OCI-LY3 (cell line): ENCODE measurements around the gene HOXD3.
A peak's percentile ranks its signal among the peaks of the same experiment; 100 is the strongest.

Experiments
- H2AFZ ChIP-seq: fragments of 200-600, 300-600 bp; shearing (Covaris generic); 2 replicates; pipeline ENCODE4 v1.6.0; 2014; ENCODE audit warnings: antibody characterized with exemption, low read depth, low read length
- H3K27ac ChIP-seq: fragments of 200-600, 300-600 bp; sonication (generic); 2 replicates; pipeline ENCODE4 v1.5.1; 2014; ENCODE audit warnings: mild to moderate bottlenecking, low read length, moderate library complexity, mixed read lengths
- H3K27me3 ChIP-seq: fragments of 200-600, 300-600 bp; sonication (generic); 2 replicates; pipeline ENCODE4 v1.6.1; 2014; ENCODE audit warnings: low read depth, low read length, mixed read lengths
- H3K36me3 ChIP-seq: fragments of 200-600, 300-600 bp; sonication (generic); replicated peaks from 2 replicates; pipeline ENCODE3; 2014; ENCODE audit warnings: low read depth, low read length, mixed read lengths
- H3K4me1 ChIP-seq: fragments of 300-600, 200-600 bp; sonication (generic); 2 replicates; pipeline ENCODE4 v1.6.1; 2014; ENCODE audit warnings: low read length, mixed read lengths
- H3K4me2 ChIP-seq: fragments of 200-600, 300-600 bp; sonication (generic); 2 replicates; pipeline ENCODE4 v1.6.1; 2014; ENCODE audit warnings: low read length, mixed read lengths
- H3K4me3 ChIP-seq: fragments of 300-600, 200-600 bp; sonication (generic); 2 replicates; pipeline ENCODE4 v1.5.1; 2014; ENCODE audit warnings: antibody characterized with exemption, mild to moderate bottlenecking, low read length, moderate library complexity
- H3K79me2 ChIP-seq: fragments of 300-600, 200-600 bp; shearing (Covaris generic); 2 replicates; pipeline ENCODE4 v1.6.1; 2014; ENCODE audit warnings: mild to moderate bottlenecking, low read length, mixed read lengths
- H3K9ac ChIP-seq: fragments of 300-600, 200-600 bp; shearing (Covaris generic); 2 replicates; pipeline ENCODE4 v1.6.0; 2014; ENCODE audit warnings: mild to moderate bottlenecking, low read length, moderate library complexity
- H3K9me3 ChIP-seq: fragments of 200-600, 300-600 bp; shearing (Covaris generic); 2 replicates; pipeline ENCODE4 v1.6.1; 2014; ENCODE audit warnings: low read length, mixed read lengths; ENCODE audit not compliant: insufficient read depth
- H4K20me1 ChIP-seq: fragments of 200-600, 300-600 bp; sonication (generic); 2 replicates; pipeline ENCODE4 v1.6.1; 2016; ENCODE audit warnings: low read length, mixed read lengths; ENCODE audit not compliant: insufficient read depth
- CTCF ChIP-seq: fragments of 200-600, 300-600 bp; sonication (generic); IDR thresholded peaks from 2 replicates; pipeline ENCODE4 v1.5.1; 2014; ENCODE audit warnings: antibody characterized with exemption, low read length, low read depth
- EZH2phosphoT487 ChIP-seq: fragments of 200-600 bp; shearing (Covaris generic); IDR thresholded peaks from 2 replicates; pipeline ENCODE4 v1.6.1; 2018; ENCODE audit warnings: antibody characterized with exemption, mixed run types, low read depth

The HOXD3 gene

DNA sequence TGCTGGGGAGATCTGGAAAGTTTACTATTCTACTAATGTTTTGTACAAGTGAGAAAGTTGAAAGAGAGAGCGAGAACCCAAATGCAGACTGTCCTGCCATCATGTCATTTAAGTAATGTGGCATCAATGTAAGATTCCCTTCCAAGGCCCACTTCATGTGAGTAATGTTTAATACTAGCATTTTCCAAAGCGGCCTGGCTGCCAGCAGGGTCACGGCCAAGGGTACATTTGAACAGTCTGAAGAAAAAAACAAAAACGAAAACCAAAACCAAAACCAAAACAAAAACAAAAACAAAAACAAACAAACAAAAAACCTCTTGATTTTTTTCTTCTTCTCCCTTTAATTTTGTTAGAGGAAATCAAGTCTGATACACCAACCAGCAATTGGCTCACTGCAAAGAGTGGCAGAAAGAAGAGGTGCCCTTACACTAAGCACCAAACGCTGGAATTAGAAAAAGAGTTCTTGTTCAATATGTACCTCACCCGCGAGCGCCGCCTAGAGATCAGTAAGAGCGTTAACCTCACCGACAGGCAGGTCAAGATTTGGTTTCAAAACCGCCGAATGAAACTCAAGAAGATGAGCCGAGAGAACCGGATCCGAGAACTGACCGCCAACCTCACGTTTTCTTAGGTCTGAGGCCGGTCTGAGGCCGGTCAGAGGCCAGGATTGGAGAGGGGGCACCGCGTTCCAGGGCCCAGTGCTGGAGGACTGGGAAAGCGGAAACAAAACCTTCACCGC lies 38.3 kb upstream of the HOXD3 start:
- Histone ChIP-seq H3K4me3 (no peak overlapping the region), H3K27me3 (no peaks in the 10 kb centered on the region), H3K27ac (no peak overlapping the region), H3K9ac (no peak overlapping the region), H3K36me3 (no peaks in the 10 kb centered on the region), H3K4me1 (no peaks in the 10 kb centered on the region), H3K9me3 (no peaks in the 10 kb centered on the region), H2AFZ (no peak overlapping the region), H4K20me1 (no peaks in the 10 kb centered on the region), H3K4me2 (no peak overlapping the region), H3K79me2 (no peaks in the 10 kb centered on the region)
- TF ChIP-seq EZH2phosphoT487 (no peak), CTCF (peak; percentile 22; the same call in 1 of the 2 replicates)

- Histone ChIP-seq H3K4me2 (no peak overlapping the region), H3K27ac (no peak overlapping the region), H3K4me1 (no peaks in the 10 kb centered on the region), H3K4me3 (no peak overlapping the region), H3K9ac (no peak overlapping the region), H3K9me3 (no peaks in the 10 kb centered on the region), H4K20me1 (no peaks in the 10 kb centered on the region), H2AFZ (no peak overlapping the region), H3K36me3 (no peaks in the 10 kb centered on the region), H3K79me2 (no peaks in the 10 kb centered on the region), H3K27me3 (no peaks in the 10 kb centered on the region)
- TF ChIP-seq EZH2phosphoT487 (no peak), CTCF (no peak)
Observed at GRCh38 chr2:176120364-176121189, 36.5 kb upstream of the HOXD3 start.

- Histone ChIP-seq H3K4me2 (no peak overlapping the region), H2AFZ (no peak overlapping the region), H3K27ac (no peak overlapping the region), H4K20me1 (no peaks in the 10 kb centered on the region), H3K27me3 (no peaks in the 10 kb centered on the region), H3K4me3 (no peak overlapping the region), H3K9me3 (no peaks in the 10 kb centered on the region), H3K36me3 (no peaks in the 10 kb centered on the region), H3K4me1 (no peaks in the 10 kb centered on the region), H3K9ac (no peak overlapping the region), H3K79me2 (no peaks in the 10 kb centered on the region)
- TF ChIP-seq EZH2phosphoT487 (no peak), CTCF (no peak)
Observed at GRCh38 chr2:176121190-176122051, 35.7 kb upstream of the HOXD3 start.
